HepG2 (cell line): ENCODE results near the gene MGAT1. TPM values are rescaled to one million over a fixed set of nuclear protein-coding genes. Genes with fewer than 3 reads are reported as not detected.

ENCODE experiments used
- ATAC-seq: fragments of 200-7000 bp; cut with Tn5 transposase; 3 replicates; pipeline ENCODE4 v1.9.1; 2020; ENCODE audit warnings: mild to moderate bottlenecking, moderate library complexity
- BruUV-seq: library from RNA; stranded (reverse); fragments of 400-500 nt; replicated peaks from 2 replicates; lab custom pipeline; 2021; lab: Mats Ljungman, UMichigan
- CTCF ChIA-PET: fragments of 300-600 bp; formaldehyde crosslinking; extraction: SDS; loops from one replicate; lab custom pipeline; 2021; ENCODE audit warnings: low total read pairs, inconsistent platforms, low intra/inter-chr PET ratio; lab: Yijun Ruan, JAX
- POLR2A ChIA-PET: fragments of 350-600 bp; sonication (Branson Sonifier 250); formaldehyde crosslinking; loops from one replicate; lab custom pipeline; 2020; ENCODE audit warnings: antibody characterized with exemption, inconsistent platforms; lab: Yijun Ruan, JAX
- DNase-seq: peaks from one replicate; pipeline ENCODE4 v3.0.0-alpha.2; 2015; ENCODE audit warnings: low spot score
- FAIRE-seq: peaks from 3 replicates; lab custom pipeline; 2011; peaks lifted over from hg19 to GRCh38; lab: Jason Lieb, UNC
- H2AFZ ChIP-seq: one replicate; pipeline ENCODE4 v1.6.1; 2011; ENCODE audit warnings: low read length, inconsistent platforms
- H3K27ac ChIP-seq: fragments of 300-600 bp; 3 replicates; pipeline ENCODE4 v1.8.0; 2011; ENCODE audit warnings: mixed run types, mild to moderate bottlenecking, mixed read lengths, low read length, inconsistent platforms; ENCODE audit not compliant: insufficient read depth; ENCODE audit errors: extremely low read length
- H3K27me3 ChIP-seq, 2 experiments: fragments of 200-600 bp in 1 of 2; 2 replicates in 1 of 2; 3 replicates in 1 of 2; pipeline versions ENCODE4 v1.6.0 to v1.8.0; 2011; ENCODE audit warnings: low read length in 2 of 2, mild to moderate bottlenecking in 2 of 2, moderate library complexity in 2 of 2, inconsistent platforms in 1 of 2; ENCODE audit not compliant: insufficient read depth in 2 of 2, control insufficient read depth in 1 of 2
- H3K36me3 ChIP-seq, 2 experiments: fragments of 200-600 bp in 1 of 2; replicated peaks in 1 of 2; 2 replicates in 1 of 2; 3 replicates in 1 of 2; pipeline versions ENCODE4 v1.5.1 to v1.8.0; 2011; ENCODE audit warnings: low read length in 2 of 2, inconsistent platforms in 1 of 2; ENCODE audit not compliant: insufficient read depth in 2 of 2, control insufficient read depth in 1 of 2
- H3K4me1 ChIP-seq: 2 replicates; pipeline ENCODE4 v1.5.1; 2012; ENCODE audit warnings: low read length, inconsistent platforms; ENCODE audit not compliant: insufficient read depth
- H3K4me2 ChIP-seq: 2 replicates; pipeline ENCODE4 v1.6.0; 2011; ENCODE audit warnings: low read depth, low read length, inconsistent platforms
- H3K4me3 ChIP-seq, 3 experiments: fragments of 200-600 bp in 1 of 3; sonication (generic), shearing (Covaris generic) in 1 of 3; replicated peaks in 1 of 3; 2 replicates each; pipeline ENCODE4 v1.5.1; 2011 to 2016; ENCODE audit warnings: low read length in 3 of 3, inconsistent platforms in 2 of 3, low read depth in 2 of 3, mild to moderate bottlenecking in 2 of 3, control low read depth in 1 of 3, mixed read lengths in 1 of 3; ENCODE audit not compliant: insufficient read depth in 1 of 3
- H3K79me2 ChIP-seq: one replicate; pipeline ENCODE4 v1.6.1; 2011; ENCODE audit warnings: low read length, inconsistent platforms; ENCODE audit not compliant: insufficient read depth
- H3K9ac ChIP-seq: 2 replicates; pipeline ENCODE4 v1.6.0; 2011; ENCODE audit warnings: mild to moderate bottlenecking, low read depth, low read length, inconsistent platforms; ENCODE audit not compliant: insufficient read depth
- H3K9me3 ChIP-seq: 2 replicates; pipeline ENCODE4 v1.5.1; 2012; ENCODE audit warnings: mild to moderate bottlenecking, low read length
- H4K20me1 ChIP-seq: 2 replicates; pipeline ENCODE4 v1.6.0; 2011; ENCODE audit warnings: inconsistent platforms, mild to moderate bottlenecking, low read length, moderate library complexity; ENCODE audit not compliant: insufficient read depth
- ATF4 ChIP-seq, 2 experiments: fragments of 450-650 bp in 1 of 2; sonication (generic) in 1 of 2; formaldehyde crosslinking; IDR thresholded peaks; 2 replicates each; pipeline versions ENCODE4 v1.5.0 to v1.8.0; 2020 to 2022; ENCODE audit warnings: mild to moderate bottlenecking in 1 of 2, missing genetic modification reagents in 1 of 2
- HOXA5 ChIP-seq: sonication (generic); formaldehyde crosslinking; IDR thresholded peaks from 2 replicates; pipeline ENCODE4 v1.4.0; 2020; ENCODE audit warnings: missing genetic modification reagents
- MLX ChIP-seq: IDR thresholded peaks from 2 replicates; pipeline ENCODE4 v1.6.1; 2016
- NFATC3 ChIP-seq: sonication (generic); formaldehyde crosslinking; IDR thresholded peaks from 2 replicates; pipeline ENCODE4 v1.5.1; 2020; ENCODE audit warnings: mild to moderate bottlenecking, missing genetic modification reagents
- PCBP1 ChIP-seq: fragments of 200-400 bp; formaldehyde crosslinking; IDR thresholded peaks from 2 replicates; pipeline ENCODE4 v1.6.1; 2017; ENCODE audit warnings: mild to moderate bottlenecking, low read depth, low read length, borderline replicate concordance
- SRY ChIP-seq: sonication (generic); formaldehyde crosslinking; IDR thresholded peaks from 2 replicates; pipeline ENCODE4 v1.8.0; 2022; ENCODE audit warnings: mild to moderate bottlenecking, missing genetic modification reagents
- ZBTB3 ChIP-seq: sonication (generic); formaldehyde crosslinking; IDR thresholded peaks from 2 replicates; pipeline ENCODE4 v1.4.0; 2020; ENCODE audit warnings: low read depth, mild to moderate bottlenecking, moderate library complexity, missing genetic modification reagents, borderline replicate concordance
- ZNF12 ChIP-seq: sonication (generic); formaldehyde crosslinking; IDR thresholded peaks from 2 replicates; pipeline ENCODE4 v1.5.0; 2020; ENCODE audit warnings: missing genetic modification reagents
- ZNF616 ChIP-seq: sonication (generic); formaldehyde crosslinking; IDR thresholded peaks from 2 replicates; pipeline ENCODE4 v1.5.0; 2020; ENCODE audit warnings: low read depth, mild to moderate bottlenecking, missing genetic modification reagents
- ZNF691 ChIP-seq: sonication (generic); formaldehyde crosslinking; IDR thresholded peaks from 2 replicates; pipeline ENCODE4 v1.4.0; 2020; ENCODE audit warnings: missing genetic modification reagents, low read depth, mild to moderate bottlenecking, borderline replicate concordance
- ZNF761 ChIP-seq: sonication (generic); formaldehyde crosslinking; conservative IDR thresholded peaks from 2 replicates; pipeline ENCODE4 v1.4.0; 2020; ENCODE audit warnings: mild to moderate bottlenecking, missing genetic modification reagents
- ZNF883 ChIP-seq: sonication (generic); formaldehyde crosslinking; IDR thresholded peaks from 2 replicates; pipeline ENCODE4 v1.5.1; 2020; ENCODE audit warnings: mild to moderate bottlenecking, missing genetic modification reagents; ENCODE audit errors: not compliant biosample characterization
- WGBS: methylation state at CpG from one replicate; pipeline ENCODE4 v1.1.6; 2017; ENCODE audit warnings: low lambda C conversion rate; 5-methylcytosine and 5-hydroxymethylcytosine counted together
- in situ Hi-C: cut with HindIII; loops from 2 replicates; pipeline ENCODE4 v1.10.0; 2017; ENCODE audit warnings: low pct_unique_long_range_greater_than_20kb; ENCODE audit not compliant: extremely low pct_ligation_motif_present
- intact Hi-C: fragments of 100-400 bp; cut with micrococcal nuclease; formaldehyde crosslinking; loops from one replicate; pipeline ENCODE4 v1.10.0; 2022; ENCODE audit not compliant: unreplicated experiment
- polyA plus RNA-seq, 8 experiments: library from polyadenylated mRNA; depleted of rRNA in 3 of 8; stranded (reverse) in 7 of 8; unstranded in 1 of 8; fragments of >200 nt; fragmentation: Illumina TruSeq in 4 of 8; extraction: Trizol in 4 of 8; gene quantifications; 2 replicates each; pipeline versions ENCODE4 v1.2.1 to v1.2.3, GENCODE V29; 2011 to 2016; ENCODE audit warnings: low read depth in 4 of 8, missing spikeins in 1 of 8, mixed read lengths in 1 of 8; ENCODE audit not compliant: insufficient read depth in 1 of 8
- total RNA-seq, 5 experiments: library from RNA; depleted of rRNA; stranded (reverse); fragments of >200 nt; fragmentation: Illumina TruSeq; extraction: Trizol; gene quantifications; 2 replicates each; pipeline ENCODE4 v1.2.3, GENCODE V29; 2016; ENCODE audit warnings: low read depth in 1 of 5
- TF ChIP-seq, protein P1 (sequence below): sonication (generic); formaldehyde crosslinking; IDR thresholded peaks from 2 replicates; pipeline ENCODE4 v1.4.0; 2020; ENCODE audit warnings: missing genetic modification reagents; ENCODE audit errors: not compliant biosample characterization
- TF ChIP-seq, protein P2 (sequence below): sonication (generic); formaldehyde crosslinking; IDR thresholded peaks from 2 replicates; pipeline ENCODE4 v1.5.1; 2020; ENCODE audit warnings: missing genetic modification reagents, mild to moderate bottlenecking, borderline replicate concordance

Gene MGAT1
- total and polyA plus RNA-seq, 2 of the 13 experiments (the other 11 are each of a cell fraction or from before 2014, with no cell fraction given) = 50.1 to 55.3 TPM

GRCh38 chr5:180776376-180776775 lies 26.2 kb downstream of the MGAT1 start (continued):
- TF ChIP-seq HOXA5 = no peak
- TF ChIP-seq MLX (CRISPR knock-in tag) = no peak
- TF ChIP-seq NFATC3 = no peak
- TF ChIP-seq ZNF883 = no peak
- TF ChIP-seq, protein P1, sequence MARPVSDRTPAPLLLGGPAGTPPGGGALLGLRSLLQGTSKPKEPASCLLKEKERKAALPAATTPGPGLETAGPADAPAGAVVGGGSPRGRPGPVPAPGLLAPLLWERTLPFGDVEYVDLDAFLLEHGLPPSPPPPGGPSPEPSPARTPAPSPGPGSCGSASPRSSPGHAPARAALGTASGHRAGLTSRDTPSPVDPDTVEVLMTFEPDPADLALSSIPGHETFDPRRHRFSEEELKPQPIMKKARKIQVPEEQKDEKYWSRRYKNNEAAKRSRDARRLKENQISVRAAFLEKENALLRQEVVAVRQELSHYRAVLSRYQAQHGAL (CRISPR knock-in tag) = no peak
- TF ChIP-seq ZNF691 (CRISPR knock-in tag) = no peak

DNA sequence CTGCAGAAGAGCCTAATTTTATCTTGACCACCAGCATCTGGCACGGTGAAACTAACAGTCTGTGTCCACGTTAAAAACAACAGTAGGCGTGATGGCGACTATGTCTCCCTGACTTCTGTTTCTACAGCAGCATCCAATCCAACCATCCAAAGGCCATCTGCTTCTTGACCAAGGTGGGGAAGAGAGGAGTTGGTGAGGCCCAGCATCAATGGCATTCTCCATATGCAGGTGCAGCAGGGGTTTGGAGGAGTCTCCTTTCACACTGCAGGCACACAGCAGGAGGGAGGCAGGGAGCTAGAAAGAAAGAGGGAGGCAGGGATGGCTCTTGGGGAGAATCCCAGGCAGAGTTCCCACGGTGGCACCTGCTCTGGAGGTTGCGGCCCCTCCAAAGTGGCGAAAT lies 27.0 kb downstream of the MGAT1 start:
- FAIRE-seq (no peak), ATAC-seq (no peak), DNase-seq (no peak)
- H3K9ac ChIP-seq = no peak overlapping the region
- WGBS = 41% methylated on average over 7 of the region's 7 CpGs
- intact Hi-C loops = no loop called here
- in situ Hi-C loops = no loop called here
- no TSS peak for BruUV-seq
- no peak overlapping the region for H3K4me2 ChIP-seq
- peaks cover 7% of the 10 kb centered on the region for H3K9me3 ChIP-seq
- H3K79me2 ChIP-seq = no peaks in the 10 kb centered on the region
- H3K27me3 ChIP-seq = peaks cover 0 to 12% of the 10 kb centered on the region in 2 experiments; a peak in 1 of 5 replicates
- H2AFZ ChIP-seq = no peak overlapping the region
- H3K36me3 ChIP-seq = no peaks in the 10 kb centered on the region
- H4K20me1 ChIP-seq = no peaks in the 10 kb centered on the region
- CTCF ChIA-PET = no interaction called here
- no peaks in the 10 kb centered on the region for H3K4me1 ChIP-seq
- H3K27ac ChIP-seq = no peak overlapping the region
- H3K4me3 ChIP-seq = no peak overlapping the region
- POLR2A ChIA-PET = no interaction called here
- TF ChIP-seq ZNF761 (CRISPR knock-in tag) = no peak
- no peak for TF ChIP-seq ZNF616 (CRISPR knock-in tag)
- TF ChIP-seq, protein P2, sequence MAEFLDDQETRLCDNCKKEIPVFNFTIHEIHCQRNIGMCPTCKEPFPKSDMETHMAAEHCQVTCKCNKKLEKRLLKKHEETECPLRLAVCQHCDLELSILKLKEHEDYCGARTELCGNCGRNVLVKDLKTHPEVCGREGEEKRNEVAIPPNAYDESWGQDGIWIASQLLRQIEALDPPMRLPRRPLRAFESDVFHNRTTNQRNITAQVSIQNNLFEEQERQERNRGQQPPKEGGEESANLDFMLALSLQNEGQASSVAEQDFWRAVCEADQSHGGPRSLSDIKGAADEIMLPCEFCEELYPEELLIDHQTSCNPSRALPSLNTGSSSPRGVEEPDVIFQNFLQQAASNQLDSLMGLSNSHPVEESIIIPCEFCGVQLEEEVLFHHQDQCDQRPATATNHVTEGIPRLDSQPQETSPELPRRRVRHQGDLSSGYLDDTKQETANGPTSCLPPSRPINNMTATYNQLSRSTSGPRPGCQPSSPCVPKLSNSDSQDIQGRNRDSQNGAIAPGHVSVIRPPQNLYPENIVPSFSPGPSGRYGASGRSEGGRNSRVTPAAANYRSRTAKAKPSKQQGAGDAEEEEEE (CRISPR knock-in tag) = no peak
- no peak for TF ChIP-seq ATF4 (CRISPR knock-in tag; IDR thresholded peaks at IDR 0.05)
- TF ChIP-seq SRY (CRISPR knock-in tag) = no peak
- TF ChIP-seq ZBTB3 (CRISPR knock-in tag) = no peak
- no peak for TF ChIP-seq PCBP1
- no peak for TF ChIP-seq ZNF12 (CRISPR knock-in tag)
- no peak for TF ChIP-seq ZNF883
